Stimulated activated CD8-positive, alpha-beta memory T cell treated with anti-CD3 and anti-CD28 coated beads, Interleukin-4, amount 100 ng/mL, for 4 hours (primary cell): ENCODE results near the gene KAT2B.
"Not testable (repeated sequence)": the region's sequence is repeated elsewhere in the genome, so short reads cannot be mapped to it uniquely, and the experiment has no call there.

Source experiments
- DNase-seq, 2 donors: peaks; one replicate each; pipeline ENCODE4 v3.0.0-alpha.2; 2020; ENCODE audit warnings: low read depth in 2 of 2, low spot score in 1 of 2

KAT2B gene

DNA sequence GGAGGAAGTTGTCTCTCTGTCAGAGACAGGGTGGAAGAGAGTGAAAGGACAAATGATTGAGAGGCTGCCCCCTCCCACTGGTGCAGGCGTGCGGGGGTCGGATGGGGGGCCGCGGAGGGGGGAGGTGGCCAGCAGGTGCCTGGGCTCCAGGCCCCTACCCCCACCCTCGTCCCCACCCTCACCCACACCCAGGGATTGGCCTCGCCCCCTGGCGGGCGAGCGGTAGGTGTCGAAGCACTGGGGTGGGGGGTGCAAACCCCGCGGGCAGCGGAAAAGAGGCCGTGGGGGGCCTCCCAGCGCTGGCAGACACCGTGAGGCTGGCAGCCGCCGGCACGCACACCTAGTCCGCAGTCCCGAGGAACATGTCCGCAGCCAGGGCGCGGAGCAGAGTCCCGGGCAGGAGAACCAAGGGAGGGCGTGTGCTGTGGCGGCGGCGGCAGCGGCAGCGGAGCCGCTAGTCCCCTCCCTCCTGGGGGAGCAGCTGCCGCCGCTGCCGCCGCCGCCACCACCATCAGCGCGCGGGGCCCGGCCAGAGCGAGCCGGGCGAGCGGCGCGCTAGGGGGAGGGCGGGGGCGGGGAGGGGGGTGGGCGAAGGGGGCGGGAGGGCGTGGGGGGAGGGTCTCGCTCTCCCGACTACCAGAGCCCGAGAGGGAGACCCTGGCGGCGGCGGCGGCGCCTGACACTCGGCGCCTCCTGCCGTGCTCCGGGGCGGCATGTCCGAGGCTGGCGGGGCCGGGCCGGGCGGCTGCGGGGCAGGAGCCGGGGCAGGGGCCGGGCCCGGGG is at the start of gene KAT2B:
Gene KAT2B, plus strand, starts transcription at position 682 of the 783 bp plus-strand sequence. Its CDS starts 32 bp downstream, at position 714.
- DNase-seq: peak; percentile 59 to 67

DNA sequence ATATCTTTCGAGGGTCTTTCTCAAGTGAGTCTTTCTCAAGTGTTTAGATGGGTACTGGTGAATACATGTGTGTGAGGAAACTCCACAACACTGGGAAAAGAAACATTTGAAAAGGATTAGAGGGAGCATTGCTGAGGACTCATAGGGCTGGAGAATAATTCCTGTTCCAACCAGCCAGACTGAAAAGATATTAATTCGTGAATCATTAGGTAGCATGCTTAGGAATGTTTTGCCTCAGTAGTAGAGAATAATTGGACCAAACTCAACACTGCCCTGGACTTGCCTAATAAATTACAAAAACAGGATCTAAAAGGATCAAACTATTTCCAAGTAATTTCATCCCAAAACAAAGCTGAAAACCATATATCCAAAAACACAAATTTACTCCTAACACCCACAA is 45.5 kb upstream of the KAT2B start:
- DNase-seq: no peak

DNA sequence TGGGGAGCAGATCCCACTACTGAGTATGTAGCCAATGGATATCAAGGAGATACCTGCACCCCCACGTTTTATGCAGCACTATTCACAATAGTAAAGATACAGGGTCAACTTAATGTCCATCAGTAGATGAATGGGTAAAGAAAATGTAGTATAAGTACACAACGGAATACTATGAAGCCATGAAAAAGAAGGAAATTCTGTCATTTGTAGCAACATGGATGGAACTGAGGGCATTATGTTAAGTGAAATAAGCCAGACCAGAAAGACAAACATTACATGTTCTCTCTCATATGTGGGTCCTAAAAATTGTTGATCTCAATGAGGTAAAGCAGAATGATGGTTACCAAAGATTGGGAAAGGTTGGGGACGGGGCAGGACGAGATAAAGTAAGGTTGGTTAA is 42.7 kb upstream of the KAT2B start:
- no peak for DNase-seq

GRCh38 chr3:20001932-20002331 is 38.3 kb upstream of the KAT2B start:
- no peak for DNase-seq

GRCh38 chr3:20007960-20008359 is 32.3 kb upstream of the KAT2B start:
- no peak for DNase-seq

GRCh38 chr3:20008646-20009045 is 31.6 kb upstream of the KAT2B start:
- DNase-seq: no peak

- no peak for DNase-seq
Observed at GRCh38 chr3:20012164-20012563, 28.1 kb upstream of the KAT2B start, which contains the start of gene PP2D1. Gene PP2D1, minus strand, starts transcription at chr3:20012264. Its CDS starts 192 bp downstream, at chr3:20012072.

- no peak for DNase-seq
Observed at GRCh38 chr3:20013396-20013795, 26.9 kb upstream of the KAT2B start.

DNA sequence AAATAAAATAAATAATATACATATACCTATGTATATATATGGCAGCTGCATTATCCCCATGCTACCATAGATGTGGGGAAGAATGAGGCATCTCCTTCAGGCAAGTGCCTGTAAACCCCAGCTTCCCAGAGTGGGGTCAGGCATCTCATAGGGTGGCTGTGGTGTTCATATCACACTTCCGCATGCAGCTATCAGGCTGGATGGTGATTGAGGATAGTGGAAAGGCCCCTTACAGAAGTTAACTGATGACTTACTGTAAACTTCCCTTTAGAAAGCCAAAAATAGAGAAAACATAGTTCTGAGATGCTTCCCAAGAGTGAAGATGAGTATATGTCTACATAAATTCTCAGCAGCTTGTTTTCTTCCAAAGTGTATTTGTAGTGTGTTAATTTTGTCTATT is 24.7 kb upstream of the KAT2B start:
- no peak for DNase-seq

- not testable (repeated sequence) for DNase-seq
Observed at GRCh38 chr3:20016076-20016475, 24.2 kb upstream of the KAT2B start.

DNA sequence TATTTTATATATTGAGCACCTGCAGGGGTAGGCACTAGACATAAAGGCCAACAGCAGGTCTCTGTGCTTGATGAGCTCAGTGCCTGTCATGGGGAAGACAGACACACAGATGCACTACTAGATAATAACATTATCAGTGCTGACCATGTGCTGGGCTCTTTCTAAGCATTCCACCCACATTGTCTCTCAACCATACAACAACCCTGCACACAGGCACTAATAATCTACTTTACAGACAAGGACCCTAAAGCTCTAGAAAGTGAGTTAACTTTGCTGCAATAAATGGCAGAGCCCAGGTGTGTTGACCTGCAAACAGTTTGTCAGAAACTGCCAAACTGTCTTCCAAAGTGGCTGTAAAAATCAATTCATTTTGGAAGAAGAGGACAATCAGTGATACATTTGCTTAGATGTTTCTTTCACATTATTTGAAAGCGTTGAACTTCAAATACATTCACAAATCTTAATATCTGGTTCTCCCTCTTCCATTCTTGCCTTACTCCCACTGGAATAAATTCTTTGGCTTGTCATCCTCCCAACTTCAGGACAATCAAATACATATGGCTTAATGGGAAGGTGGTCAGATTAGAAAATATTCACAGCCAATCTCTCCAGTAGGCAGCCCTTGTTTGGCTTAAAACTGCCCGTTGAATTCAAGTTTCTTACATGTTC is 17.2 kb upstream of the KAT2B start:
- DNase-seq: no peak

DNA sequence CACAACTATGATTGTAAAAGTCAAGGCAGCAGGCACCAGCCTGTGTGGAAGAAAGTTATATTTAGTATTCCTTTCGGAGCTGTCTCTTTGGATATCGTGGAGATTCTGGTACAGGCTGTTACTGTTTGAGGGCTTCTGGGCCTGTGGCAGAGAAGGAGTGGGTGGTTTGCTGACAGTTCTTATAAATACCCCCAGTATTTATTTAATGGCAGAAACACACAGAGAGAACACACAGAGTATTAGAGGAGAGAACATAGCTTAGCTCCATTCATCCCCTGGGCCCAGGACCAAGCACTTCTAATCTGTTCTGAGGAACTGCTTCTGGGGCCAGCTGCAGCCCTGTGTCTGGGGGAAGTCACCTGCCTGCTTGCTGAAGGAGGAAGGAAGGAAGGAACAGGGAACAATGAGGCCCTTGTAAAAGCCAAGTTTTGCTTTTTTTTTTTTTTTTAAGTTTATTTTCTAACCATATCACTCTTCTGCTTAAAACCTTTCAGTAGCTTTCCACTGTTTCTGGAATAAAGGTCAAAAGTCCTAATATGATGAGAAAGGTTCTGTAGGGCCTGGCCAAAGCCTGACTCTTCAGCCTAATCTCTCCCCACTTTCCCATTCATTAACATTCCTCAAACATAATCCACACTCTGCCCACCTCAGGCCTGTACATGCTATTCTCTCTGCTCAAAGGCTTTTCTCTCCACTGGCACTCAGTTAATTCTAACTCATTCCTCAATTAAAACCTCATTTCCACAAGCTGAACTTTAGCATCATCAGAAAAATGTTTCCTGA is 16.4 kb upstream of the KAT2B start:
- DNase-seq: no peak

GRCh38 chr3:20027136-20027535 is 13.1 kb upstream of the KAT2B start:
- DNase-seq: no peak

- DNase-seq: no peak
Observed at GRCh38 chr3:20028905-20029331, 11.3 kb upstream of the KAT2B start.

DNA sequence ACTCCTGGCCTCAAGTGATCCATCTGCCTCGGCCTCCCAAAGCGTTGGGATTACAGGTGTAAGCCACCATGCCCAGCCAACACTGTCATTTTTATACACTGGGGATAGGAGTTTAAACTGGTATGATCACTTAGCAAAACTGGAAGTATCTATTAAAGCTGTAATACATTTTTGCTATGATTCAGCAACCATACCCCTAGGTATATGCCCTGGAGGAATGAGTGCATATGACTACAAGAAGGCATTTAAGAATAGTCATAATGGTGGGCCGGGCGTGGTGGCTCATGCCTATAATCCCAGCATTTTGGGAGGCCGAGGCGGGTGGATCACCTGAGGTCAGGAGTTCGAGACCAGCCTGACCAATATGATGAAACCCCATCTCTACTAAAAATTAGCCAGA is 8.3 kb upstream of the KAT2B start:
- DNase-seq: not testable (repeated sequence)

- no peak for DNase-seq
Observed at GRCh38 chr3:20035019-20035418, 5.2 kb upstream of the KAT2B start.

GRCh38 chr3:20037255-20037996 is 2.8 kb upstream of the KAT2B start:
- no peak for DNase-seq

DNA sequence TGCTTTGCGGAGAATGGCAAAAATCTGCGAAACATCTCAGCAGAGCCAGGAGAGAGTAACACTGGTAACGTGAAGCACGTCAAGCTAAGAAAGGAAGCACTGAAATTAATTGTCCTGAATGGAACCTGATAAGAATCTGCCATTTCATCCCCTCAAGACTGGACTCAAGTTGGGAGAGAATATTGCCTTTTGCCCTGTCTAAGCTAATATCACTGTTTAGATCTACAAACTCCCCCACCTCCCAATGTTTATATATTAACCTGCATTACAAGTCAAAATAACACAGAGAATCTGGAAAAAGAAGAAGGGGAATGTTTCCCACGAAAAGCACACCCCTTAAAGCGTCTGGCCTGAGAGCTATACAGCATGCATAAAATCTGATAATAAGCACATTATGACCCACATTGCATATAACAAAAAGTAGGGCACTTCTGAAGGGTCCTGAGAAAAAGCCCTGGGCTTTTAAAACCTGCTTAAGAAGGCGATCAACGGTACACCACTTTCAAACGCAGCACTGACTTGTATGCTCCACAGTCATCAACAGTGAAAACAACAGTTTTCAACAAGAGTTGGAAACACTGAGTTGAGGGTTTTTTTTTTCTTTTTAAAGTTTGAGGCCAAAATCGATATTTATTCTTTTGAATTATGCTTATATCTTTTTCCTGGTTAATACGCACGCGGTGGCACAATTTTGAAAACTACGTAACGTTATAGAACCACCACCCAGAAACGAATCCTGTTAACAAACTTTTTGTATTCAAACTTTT is 1.4 kb upstream of the KAT2B start:
- no peak for DNase-seq

GRCh38 chr3:20039466-20039764 is 831 bp upstream of the KAT2B start:
- no peak for DNase-seq

DNA sequence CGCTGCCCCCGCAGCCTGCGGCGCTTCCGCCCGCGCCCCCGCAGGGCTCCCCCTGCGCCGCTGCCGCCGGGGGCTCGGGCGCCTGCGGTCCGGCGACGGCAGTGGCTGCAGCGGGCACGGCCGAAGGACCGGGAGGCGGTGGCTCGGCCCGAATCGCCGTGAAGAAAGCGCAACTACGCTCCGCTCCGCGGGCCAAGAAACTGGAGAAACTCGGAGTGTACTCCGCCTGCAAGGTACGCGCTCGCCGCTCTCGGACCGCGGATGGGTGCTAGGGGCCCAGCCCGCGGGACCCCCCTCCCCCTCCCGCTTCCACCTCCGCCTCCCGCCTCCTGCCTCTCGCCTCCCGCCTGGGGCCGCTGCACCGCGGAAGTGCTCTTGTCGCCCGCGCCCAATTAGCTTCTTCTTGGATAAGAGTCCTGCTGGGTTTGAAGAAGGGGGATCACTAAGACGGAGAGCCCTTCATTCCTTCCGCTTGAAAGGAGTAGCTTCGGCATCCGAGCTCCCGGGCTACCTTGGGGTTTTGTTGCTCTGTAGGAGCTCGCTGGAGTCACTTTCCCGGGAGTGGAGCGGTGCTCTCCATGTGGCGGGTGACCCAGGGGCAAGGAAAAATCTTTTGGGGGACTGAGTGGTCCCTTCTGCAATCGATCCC is 426 bp downstream of the KAT2B start:
- peak; percentile 22 to 38 for DNase-seq
